HG02885 (cell line): ENCODE results near the gene ZNF12.
"Not testable (repeated sequence)": the region's sequence is repeated elsewhere in the genome, so short reads cannot be mapped to it uniquely, and the experiment has no call there.

Experiments used
- ATAC-seq: cut with Tn5 transposase; IDR thresholded peaks from one replicate; pipeline ENCODE4 v1.9.1; 2021; ENCODE audit warnings: mild to moderate bottlenecking; ENCODE audit not compliant: unreplicated experiment, poor library complexity

ZNF12 gene

GRCh38 chr7:6706666-6707407, at the start of gene ZNF12:
Gene ZNF12, minus strand, starts transcription at chr7:6706947. Its CDS starts 1,774 bp downstream, at chr7:6705173.
- ATAC-seq: peak; percentile 96

GRCh38 chr7:6753964-6754363, 47.2 kb upstream of the ZNF12 start, which contains the start of gene RSPH10B2:
Gene RSPH10B2, plus strand, starts transcription at chr7:6754103. Its CDS starts 3,575 bp downstream, at chr7:6757678.
- not testable (repeated sequence) for ATAC-seq

DNA sequence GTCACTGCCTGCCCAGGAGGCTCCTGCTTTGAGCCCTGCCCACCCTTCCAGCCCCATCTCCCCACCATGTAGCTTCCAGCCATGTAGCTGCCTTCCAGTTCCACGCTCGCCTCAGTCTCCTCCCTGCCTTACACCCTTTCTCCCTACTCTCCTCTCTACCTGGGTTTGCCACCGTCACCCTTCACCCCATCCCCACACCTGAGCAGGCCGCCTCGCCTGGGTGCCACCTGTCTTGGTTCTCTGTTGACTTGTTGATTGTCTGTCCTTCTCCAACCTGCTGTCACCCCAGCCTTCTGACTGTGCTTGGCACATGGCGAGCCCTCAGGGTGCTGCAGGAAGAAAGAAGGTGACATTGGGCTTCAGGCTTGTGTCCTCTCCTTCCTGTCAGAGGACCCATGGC, 43.4 kb upstream of the ZNF12 start:
- not testable (repeated sequence) for ATAC-seq

DNA sequence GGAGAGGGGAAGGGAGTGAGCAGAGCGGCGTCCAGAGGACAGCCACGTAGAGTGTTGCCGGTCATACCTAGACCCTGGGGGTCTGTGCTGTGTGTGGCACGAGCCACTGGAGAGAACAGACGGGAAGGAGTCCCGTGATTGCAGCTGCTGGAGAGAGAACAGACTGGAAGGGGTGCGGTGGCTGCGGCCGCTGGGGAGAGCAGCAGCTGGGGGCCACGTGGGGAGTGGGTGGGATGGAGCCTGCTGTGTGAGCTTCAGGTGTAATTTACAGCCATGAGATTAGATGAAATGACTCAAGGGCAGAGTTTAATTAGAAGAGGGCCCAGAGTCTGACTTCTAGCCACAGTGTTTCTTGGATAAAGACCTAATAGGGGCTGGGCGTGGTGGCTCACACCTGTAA, 42.6 kb upstream of the ZNF12 start:
- ATAC-seq: not testable (repeated sequence)

- ATAC-seq: not testable (repeated sequence)
These were observed 37.8 kb upstream of the ZNF12 start for GRCh38 chr7:6744410-6745100.

DNA sequence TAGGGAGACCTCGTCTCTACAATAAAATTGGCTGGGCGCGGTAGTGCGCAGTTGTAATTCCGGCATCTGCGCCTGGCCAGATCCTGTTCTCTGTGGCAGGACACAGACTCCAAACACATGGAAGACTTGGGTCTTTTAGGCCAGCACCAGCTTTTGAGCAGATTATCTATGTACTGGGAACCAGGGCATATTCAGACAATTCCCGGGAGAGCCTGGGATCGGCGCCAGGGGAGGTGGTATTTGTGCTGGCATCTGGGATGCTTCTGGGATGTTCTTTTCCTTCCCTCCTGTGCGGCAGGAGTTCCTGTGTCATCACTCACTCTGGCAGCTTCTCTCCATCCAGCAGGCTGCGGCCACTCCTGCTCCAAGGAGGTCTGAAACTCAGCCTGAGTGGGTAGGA, 31.7 kb upstream of the ZNF12 start:
- not testable (repeated sequence) for ATAC-seq

GRCh38 chr7:6730343-6730633, 23.5 kb upstream of the ZNF12 start:
- ATAC-seq: no peak

DNA sequence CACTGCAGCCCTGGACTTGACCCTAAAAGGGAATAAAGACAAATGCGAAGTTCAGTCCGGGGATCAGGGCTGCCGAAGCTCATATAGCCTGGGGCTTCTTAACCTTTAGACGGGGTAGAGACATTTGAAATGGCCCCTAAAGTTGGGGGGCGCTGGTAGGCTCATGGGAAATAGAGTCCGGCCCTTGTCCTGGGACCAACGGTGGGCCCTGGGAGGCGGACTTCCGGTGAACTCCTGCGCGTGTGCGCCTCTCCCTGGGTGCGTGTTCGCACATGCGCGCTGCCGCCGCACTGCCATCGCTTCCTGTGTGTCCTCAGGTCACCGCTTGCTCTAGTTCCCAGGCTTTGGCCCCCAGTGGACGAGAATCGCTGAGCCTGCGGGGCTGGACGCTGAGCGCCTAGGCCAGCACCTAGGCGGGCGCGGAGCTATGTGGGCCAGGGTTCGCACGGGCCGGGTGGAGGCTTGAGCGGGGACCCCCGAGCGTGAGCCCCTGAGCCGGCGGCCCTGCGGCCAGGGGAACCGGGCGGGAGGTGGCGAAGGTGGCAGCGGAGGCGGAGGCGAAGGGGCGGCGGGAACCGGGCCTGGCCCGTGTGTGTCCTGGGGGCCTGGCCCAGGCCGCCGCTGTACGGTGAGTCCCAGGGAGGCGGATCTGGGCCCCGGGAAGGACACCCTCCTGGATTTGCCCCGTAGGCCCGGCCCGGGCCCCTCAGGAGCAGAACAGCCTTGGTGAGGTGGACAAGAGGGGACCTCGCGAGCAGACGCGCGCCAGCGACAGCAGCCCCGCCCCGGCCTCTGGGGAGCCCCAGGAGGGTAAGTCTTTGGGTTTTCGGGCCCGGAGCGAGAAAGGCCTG, 23.0 kb upstream of the ZNF12 start:
- peak; percentile 98 for ATAC-seq

DNA sequence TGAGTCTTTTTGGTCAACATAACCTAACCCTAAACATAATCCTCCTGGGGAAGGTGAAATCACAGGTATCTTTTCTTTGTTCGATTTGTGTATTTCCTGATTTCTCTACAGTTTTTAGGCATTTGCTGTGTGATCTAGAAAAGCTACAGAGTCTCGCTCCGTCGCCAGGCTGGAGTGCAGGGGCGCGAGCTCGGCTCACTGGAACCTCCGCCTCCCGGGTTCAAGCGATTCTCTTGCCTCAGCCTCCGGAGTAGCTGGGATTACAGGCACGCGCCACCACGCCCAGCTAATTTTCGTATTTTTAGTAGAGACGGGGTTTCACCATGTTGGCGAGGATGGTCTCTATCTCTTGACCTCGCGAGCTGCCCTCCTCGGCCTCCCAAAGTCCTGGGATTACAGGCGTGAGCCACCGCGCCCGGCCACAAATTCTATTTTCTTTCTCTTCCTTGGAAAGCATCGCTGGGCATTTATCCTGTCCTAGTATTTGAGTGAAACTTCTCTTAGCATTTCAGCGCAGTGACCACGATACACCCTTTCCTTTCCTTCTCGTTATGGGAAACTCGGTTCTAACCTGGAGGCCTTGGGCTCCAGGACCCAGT, 22.2 kb upstream of the ZNF12 start:
- ATAC-seq: not testable (repeated sequence)

GRCh38 chr7:6727663-6728062, 20.9 kb upstream of the ZNF12 start:
- ATAC-seq: no peak

GRCh38 chr7:6726341-6726740, 19.6 kb upstream of the ZNF12 start:
- not testable (repeated sequence) for ATAC-seq

GRCh38 chr7:6725003-6725402, 18.3 kb upstream of the ZNF12 start:
- peak; percentile 58 for ATAC-seq

DNA sequence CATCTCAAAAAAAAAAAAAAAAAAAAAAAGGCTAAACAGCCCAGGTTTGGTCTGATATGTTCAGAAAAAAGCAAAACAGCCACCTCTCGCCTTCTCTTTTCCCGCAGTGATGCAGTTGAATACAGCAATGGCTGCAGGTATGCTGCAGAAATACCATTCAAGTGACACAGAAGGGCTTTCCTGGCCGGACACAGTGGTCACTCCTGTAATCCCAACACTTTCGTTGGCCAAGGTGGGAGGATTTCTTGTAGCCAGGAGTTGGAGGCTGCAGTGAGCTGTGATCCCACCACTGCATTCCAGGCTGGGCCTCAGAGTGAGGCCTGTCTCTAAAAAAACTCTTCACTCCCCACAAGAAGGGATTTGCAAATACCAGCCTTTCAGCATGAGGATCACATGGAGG, 17.6 kb upstream of the ZNF12 start:
- ATAC-seq: not testable (repeated sequence)

DNA sequence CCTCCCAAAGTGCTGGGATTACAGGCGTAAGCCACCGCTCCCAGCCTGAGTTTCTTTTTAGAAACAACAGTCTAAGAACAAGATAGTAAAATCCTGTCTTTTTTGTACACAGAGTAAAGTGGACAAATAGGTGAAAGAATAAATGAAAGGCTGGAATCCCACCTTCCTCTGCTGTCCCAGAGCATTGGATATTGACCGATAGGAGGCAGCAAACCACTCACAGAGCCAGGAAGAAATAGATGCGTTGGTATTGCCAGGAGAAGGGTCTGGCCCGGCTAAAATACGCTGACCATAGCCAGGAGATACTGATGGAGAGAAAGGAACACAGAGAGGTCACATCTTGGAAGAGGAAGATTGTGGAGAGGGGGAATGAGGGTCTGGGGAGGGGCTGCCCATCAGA, 11.4 kb upstream of the ZNF12 start:
- ATAC-seq: no peak

GRCh38 chr7:6715898-6716297, 9.2 kb upstream of the ZNF12 start:
- not testable (repeated sequence) for ATAC-seq

GRCh38 chr7:6714360-6714759, 7.6 kb upstream of the ZNF12 start:
- ATAC-seq: no peak

GRCh38 chr7:6709808-6710207, 3.1 kb upstream of the ZNF12 start:
- ATAC-seq: no peak

GRCh38 chr7:6708304-6708703, 1.6 kb upstream of the ZNF12 start:
- no peak for ATAC-seq

GRCh38 chr7:6705959-6706665, 635 bp downstream of the ZNF12 start:
- ATAC-seq: peak; percentile 25

- ATAC-seq: no peak
These were observed 4.9 kb downstream of the ZNF12 start for GRCh38 chr7:6701860-6702259.
